ENCODE results near the gene DPH1.
A peak's percentile ranks its signal among the peaks of the same experiment; 100 is the strongest.

GRCh38 chr17:2050300-2051060, 20.5 kb downstream of the DPH1 start:
- TF ChIP-seq CTCF (IDR thresholded peaks at IDR 0.05), result peak in 1 of 3 experiments; percentile 13
- TF ChIP-seq POLR2A (IDR thresholded peaks at IDR 0.05; ENCODE audit: low read depth), result no peak
- TF ChIP-seq POLR2AphosphoS5 (IDR thresholded peaks at IDR 0.05), result no peak

All from esophagus muscularis mucosa (tissue), 3 donors.